KG1 (cell line): ENCODE data around the gene KLF16.
A peak's percentile ranks its signal among the peaks of the same experiment; 100 is the strongest.
"Not testable (repeated sequence)": the region's sequence is repeated elsewhere in the genome, so short reads cannot be mapped to it uniquely, and the experiment has no call there.

Source experiments
- DNase-seq: peaks from one replicate; lab custom pipeline; 2025; lab: John Stamatoyannopoulos, UW

The KLF16 gene

DNA sequence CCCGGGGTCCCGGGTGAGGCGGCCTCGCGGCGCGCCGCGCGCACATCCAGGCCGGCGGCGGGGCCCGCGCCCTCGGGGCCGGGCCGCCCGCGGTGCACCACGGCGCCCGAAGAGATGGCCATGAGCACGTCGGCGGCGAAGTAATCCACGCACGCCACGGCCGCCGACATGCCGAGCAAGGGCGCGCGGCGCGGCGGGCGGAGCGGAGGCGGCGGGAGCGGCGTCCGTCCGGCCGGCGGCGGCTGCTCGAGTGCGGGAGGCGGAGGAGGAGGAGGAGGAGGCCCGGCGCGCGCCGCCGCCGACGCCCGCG lies at the start of gene KLF16:
Gene KLF16, minus strand, starts transcription at position 252 of the 310 bp plus-strand sequence. Its CDS starts 82 bp downstream, at position 170.
- DNase-seq, result no peak

DNA sequence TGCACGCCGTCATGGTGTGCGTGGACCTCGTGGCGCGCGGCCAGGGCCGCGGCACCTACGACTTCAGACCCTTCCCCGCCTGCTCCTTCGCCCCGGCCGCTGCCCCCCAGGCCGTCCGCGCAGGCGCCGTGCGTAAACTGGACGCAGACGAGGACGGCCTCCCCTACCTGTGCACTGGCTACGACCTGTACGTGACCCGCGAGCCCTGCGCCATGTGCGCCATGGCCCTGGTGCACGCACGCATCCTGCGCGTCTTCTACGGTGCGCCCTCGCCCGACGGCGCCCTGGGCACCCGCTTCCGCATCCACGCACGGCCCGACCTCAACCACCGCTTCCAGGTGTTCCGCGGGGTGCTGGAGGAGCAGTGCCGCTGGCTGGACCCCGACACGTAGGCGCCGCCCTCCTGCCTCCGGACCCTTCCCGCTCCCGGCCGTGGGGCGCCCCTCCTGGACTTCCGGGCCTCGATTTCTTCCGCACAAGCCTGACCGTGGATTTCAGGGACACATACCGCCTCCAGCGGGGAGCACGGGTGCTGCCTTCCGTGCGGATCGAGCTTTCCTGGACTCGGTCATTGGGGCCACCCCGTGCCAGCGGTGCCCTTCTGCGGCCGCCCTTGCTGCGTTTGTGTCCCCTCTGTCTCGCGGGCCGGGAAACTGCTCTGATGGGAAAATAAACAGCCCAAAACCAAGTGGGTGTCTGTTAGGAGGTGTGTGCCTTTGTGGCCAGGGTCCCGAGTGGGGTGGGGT lies 49.6 kb upstream of the KLF16 start:
- DNase-seq, result no peak

DNA sequence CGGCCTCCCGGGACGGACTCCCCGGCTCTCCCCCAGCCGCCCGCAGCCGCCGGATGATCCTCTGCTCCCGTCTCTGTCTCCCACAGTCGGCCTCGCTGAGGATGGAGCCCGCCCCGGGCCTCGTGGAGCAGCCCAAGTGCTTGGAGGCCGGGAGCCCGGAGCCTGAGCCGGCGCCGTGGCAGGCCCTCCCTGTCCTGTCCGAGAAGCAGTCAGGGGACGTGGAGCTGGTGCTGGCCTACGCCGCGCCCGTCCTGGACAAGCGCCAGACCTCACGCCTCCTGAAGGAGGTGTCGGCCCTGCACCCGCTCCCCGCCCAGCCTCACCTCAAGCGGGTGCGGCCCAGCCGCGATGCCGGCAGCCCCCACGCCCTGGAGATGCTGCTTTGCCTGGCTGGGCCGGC lies 48.6 kb upstream of the KLF16 start:
- no peak for DNase-seq

DNA sequence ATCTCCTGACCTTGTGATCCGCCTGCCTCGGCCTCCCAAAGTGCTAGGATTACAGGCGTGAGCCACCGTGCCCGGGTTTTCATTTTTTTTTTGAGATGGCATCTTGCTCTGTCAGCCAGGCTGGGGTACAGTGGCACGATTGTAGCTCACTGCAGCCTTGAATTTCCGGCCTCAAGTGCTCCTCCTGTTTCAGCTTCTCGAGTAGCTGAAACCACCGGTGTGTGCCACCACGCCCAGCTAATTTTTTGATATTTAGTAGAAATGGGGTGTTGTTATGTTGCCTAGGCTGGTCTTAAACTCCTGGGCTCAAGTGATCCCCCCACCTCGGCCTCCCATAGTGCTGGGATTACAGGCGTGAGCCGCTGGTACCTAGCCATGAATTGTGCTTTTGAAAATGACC lies 47.7 kb upstream of the KLF16 start:
- DNase-seq, result no peak

DNA sequence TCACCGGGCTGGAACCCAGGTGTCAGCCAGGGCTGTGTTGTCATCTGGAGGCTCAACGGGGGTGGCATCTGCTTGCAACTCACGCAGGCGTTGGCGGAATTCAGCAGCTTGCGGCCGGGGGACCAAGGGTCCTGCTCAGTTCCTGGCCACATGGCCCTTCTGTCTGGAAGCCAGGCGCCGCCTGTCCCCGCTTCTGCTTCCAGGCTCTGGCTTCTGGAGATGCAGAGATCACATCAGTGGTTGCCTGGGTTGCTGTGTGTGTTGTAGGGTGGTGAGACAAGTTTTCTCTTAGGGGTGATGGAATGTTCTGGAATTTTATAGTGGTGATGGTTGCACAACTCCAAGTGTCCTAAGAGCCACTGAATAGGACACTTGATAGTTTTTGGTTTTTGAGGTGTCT lies 46.8 kb upstream of the KLF16 start:
- no peak for DNase-seq

DNA sequence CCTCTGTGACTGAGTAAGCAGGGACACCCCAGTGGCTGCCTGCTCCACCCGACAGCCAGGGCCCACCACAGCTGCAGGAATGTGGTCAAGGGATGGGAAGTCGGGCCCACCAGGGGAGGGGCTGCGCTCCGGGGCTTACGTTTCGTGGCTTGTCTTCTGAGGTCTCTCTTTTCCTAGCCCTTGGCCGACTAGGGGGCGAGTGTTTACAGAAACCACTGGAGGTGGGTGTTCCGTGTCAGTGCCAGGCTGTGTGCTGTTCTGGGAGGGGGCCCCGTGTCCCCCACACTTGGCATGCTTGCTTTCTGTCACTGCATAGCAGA lies 46.3 kb upstream of the KLF16 start:
- DNase-seq, result no peak

DNA sequence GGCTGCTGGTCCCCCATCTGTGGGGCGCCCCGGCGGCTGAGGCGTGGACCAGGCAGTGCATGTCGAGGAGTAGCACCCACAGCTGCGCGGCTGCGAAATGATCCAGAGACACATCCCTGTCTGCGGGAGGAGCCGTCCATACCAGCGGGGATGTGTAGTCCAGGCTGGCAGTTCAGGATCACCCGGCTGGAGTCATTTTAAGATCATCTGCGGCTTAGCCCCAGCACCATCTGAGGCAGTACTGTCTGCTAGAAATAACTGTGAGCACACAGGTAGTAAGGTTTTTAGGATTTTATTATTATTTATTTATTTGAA lies 44.9 kb upstream of the KLF16 start:
- DNase-seq, result no peak

DNA sequence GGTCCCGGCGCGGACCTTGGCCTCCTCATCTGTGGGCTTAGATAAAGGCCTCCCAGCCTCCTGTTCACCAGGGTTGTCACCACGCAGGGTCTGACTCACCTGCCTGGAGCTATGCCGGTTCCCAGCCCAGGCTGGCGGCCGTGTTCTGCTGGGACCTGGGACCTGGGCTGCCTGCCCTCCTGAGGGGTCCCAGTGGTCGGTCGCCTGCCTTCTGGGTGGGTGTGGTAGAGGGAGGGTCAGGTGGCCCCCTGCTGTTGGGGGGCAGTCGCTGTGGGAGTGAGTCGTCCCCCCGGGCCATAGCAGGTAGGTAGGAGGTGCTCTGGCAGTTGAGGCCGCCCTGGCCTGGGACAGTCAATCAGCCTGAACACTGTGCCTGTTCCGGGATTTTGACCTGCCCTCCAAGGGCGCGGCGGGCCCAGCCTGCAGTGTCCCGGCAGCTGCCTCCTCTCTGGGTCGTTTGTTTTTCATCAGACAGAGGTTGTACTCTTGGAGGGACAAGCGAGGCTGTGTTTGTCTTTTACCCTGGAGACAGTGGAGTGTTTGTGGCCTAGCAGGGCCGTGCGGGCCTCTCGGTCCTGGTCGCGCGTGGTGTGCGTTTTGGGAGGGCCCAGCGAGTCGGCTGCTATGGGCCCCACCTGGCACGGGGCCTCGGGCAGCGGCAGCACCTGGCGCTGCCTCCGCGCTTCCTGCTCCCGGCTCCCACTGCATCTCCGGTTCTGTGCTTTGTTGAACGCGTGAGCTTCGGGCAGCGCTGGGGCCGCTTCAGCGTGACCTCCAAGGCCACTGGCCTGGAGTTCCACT lies 44.4 kb upstream of the KLF16 start:
- DNase-seq, result no peak

DNA sequence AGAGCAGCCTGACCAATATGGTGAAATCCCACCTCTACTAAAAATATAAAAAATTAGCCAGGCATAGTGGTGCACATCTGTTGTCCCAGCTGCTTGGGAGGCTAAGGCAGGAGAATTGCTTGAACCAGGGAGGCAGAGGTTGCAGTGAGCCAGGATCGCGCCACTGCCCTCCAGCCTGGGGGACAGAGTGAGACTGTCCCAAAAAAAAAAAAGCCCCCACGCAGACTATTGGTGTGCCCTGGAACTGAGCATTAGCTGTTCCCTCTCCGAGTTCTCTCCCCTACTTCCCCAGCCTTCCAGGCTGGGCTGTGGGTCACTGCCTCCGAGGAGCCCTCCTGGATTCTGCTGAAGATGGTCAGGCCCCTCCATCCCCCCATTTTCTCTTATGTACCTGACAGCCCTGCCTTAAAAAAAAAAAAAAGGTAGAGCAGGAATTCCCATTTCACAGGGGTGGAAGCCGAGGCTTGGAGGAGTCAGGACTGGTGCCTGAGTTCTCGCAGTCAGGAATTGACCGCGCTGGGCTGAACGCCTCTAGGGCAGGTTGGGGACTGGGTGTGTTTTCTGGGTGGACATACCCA lies 43.7 kb upstream of the KLF16 start:
- no peak for DNase-seq

DNA sequence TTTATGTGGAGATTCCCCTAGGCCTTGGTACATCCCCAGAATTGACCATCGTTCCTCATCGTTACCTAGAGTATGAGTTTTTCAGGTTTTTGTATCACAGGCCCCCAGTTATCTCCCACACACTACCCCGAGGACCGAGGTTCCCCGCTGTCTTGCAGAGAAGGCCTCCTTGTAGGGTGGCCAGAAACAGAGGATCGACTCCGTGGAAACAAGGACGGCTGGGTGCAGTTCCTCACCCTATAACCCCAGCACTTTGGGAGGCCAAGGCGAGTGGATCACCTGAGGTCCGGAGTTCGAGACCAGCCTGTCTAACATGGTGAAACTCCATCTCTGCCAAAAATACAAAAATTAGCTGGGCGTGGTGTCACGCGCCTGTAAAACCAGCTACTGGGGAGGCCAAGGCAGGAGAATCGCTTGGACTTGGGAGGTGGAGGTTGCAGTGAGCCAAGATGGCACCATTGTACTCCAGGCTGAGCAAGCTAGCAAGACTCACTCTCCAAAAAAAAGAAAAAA lies 42.5 kb upstream of the KLF16 start:
- DNase-seq, result no peak

DNA sequence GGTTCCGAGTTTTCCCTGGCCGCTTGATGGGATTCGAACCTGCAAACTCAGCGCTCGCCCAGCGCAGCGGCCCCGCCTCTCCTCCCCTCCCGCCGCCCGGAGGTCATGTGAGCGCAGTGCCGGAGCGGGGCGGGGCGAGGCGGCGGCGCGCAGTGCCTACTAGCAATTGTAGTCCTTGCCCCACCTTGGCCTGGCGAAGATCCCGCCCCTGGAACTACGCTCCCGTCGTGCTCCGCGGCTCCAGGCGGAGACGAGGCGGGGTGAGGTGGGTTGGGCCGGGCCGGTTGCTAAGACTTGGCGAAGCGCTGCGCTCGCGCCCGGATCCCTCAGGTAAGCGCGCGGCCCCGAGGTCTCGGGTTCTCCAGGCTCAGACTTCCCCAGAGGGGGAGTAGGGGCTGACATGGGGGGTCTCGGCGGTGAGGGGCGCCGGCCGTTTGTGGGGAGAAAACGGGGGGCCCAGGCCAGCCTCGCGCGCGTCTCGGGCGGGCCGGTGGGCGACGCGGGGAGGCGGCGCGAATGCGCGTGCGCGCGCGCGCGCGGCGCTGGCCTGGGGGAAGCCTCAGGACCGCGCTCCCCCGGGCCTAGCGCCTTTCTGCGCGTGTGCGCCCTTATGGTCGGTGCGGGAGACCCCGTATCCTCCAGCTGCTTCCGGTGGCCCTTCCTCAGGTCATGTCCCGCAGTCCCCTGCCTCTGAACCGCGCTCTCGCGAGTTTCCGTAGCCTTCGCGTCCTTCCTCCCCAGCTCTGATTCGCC lies 41.9 kb upstream of the KLF16 start, which contains the start of the genes ADAT3 and SCAMP4:
Gene ADAT3, plus strand, starts transcription at position 290 of the 753 bp plus-strand sequence. CDS start 6,649 bp downstream, outside the sequence.
Gene SCAMP4, plus strand, starts transcription at position 290 of the 753 bp plus-strand sequence. CDS start 9,621 bp downstream, outside the sequence.
- peak; percentile 94 for DNase-seq

DNA sequence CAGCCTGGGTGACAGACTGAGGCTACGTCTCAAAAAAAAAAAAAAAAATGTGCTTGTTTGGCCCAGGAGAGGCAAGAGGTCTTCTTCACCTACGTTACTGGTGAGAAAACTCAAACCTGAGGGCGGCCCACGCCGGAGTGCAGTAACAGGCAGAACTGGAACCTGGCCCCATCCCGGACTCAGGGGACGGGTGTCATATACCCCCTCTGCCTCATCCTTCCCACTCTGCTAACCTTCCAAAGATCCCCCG lies 41.4 kb upstream of the KLF16 start:
- DNase-seq, result no peak

DNA sequence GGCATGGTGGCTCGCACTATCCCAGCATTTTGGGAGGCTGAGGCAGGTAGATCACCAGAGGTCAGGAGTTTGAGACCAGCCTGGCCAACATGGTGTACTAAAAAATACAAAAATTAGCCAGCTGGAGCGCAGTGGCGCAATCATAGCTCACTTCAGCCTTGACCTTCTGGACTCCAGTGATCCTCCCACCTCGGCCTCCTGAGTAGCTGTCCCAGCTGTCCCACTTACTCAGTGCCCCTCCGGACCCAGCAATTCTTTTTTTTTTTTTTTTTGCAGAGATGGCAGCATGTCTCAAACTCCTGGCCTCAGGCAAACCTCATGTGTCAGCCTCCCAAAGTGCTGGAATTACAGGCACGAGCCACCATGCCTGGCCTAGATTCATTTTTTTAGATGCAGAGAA lies 39.5 kb upstream of the KLF16 start:
- DNase-seq, result no peak

DNA sequence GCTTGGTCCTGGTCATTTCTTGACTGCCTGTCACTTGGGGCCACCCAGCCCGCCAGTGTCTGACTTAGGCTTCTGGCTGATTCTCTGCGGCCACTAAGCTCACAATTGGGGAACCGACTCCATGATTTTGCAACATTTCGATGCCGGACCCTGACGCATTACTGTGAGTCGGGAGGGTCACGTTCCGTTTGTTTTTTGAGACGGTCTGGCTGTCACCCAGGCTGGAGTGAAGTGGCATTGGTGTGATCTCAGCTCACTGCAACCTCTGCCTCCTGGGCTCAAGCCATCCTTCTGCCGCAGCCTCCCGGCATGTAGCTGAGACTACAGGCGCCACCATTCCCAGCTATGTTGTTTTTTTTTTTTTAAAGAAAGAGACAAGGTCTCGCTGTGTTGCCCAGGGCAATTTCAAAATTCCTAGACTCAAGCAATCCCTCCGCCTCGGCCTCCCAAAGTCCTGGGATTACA lies 38.6 kb upstream of the KLF16 start:
- no peak for DNase-seq

DNA sequence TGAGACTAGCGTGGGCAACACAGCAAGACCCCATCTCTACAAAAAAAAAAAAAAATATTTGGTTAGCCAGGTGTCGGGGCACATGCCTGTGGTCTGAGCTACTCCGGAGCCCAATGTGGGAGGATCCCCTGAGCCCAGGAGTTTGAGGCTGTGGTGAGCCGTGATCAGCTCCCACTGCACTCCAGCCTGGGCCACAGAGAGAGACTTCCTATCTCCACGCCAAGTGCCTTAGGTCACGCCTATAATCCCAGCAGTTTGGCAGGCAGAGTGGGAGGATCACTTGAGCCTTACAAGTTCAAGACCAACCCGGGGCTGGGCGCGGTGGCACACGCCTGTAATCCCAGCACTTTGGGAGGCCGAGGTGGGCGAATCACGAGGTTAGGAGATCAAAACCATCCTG lies 33.1 kb upstream of the KLF16 start:
- DNase-seq, result no peak

DNA sequence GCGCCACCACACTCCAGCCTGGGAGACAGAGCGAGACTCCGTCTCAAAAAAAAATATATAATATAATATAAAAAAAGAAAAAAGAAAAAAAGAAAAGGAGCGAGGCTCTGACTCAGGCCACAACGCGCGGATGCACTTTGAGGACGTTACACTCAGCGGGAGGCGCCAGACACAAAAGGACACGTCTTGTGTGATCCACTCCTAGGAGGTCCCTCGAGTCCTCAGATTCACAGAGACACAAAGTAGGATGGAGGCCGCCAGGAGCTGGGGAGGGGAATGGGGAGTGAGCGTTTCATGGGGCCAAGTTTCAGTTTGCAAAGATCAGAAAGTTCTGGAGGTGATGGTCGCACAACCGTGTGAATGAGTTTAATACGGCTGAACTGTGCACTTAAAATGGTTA lies 30.4 kb upstream of the KLF16 start:
- no peak for DNase-seq

DNA sequence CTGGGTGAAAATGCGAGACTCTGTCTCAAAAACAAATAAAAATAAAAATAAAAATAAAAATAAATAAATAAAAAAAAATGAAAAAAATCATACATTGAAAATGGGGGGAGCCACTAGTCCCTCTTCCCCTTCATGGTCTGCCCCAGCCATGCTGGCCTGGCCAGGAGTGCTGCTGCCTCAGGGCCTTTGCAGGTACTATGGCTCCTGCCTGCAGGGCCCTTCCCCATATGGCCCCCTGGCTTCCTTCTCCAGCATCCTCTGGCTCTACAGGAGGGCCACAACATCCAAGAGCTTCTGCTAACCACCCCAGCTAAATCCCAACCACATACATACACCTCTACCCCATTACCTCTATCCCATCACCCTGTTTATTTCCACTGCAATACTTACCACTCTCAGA lies 26.5 kb upstream of the KLF16 start:
- no peak for DNase-seq

DNA sequence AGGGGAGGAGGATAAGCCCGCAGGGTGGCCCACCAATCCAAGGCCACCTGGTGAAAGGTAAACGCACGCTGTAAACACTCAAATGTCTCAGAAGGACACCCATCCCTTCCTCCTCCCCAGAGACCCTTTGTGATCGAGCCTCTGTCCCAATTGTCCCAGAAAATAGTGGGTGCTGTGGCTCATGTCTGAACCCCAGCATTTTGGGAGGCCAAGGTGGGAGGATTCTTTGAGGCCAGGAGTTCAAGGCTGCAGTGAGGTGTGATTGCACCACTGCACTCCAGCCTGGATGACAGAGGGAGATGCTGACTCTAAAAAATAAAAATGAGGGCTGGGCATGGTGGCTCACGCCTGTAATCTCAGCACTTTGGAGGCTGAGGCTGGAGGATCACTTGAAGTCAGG lies 25.0 kb upstream of the KLF16 start:
- DNase-seq, result no peak

DNA sequence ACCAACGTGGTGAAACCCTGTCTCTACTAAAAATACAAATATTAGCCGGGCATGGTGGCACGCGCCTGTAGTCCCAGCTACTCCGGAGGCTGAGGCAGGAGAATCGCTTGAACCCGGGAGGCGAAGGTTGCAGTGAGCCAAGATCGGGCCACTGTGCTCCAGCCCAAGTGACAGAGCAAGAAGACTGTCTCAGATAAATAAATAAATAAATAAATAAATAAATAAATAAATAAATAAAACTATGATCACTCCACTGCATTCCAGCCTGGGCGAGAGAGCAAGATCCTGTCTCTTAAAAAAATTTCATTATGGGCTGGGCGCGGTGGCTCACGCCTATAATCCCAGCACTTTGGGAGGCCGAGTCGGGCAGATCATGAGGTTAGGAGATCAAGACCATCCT lies 23.0 kb upstream of the KLF16 start:
- not testable (repeated sequence) for DNase-seq

DNA sequence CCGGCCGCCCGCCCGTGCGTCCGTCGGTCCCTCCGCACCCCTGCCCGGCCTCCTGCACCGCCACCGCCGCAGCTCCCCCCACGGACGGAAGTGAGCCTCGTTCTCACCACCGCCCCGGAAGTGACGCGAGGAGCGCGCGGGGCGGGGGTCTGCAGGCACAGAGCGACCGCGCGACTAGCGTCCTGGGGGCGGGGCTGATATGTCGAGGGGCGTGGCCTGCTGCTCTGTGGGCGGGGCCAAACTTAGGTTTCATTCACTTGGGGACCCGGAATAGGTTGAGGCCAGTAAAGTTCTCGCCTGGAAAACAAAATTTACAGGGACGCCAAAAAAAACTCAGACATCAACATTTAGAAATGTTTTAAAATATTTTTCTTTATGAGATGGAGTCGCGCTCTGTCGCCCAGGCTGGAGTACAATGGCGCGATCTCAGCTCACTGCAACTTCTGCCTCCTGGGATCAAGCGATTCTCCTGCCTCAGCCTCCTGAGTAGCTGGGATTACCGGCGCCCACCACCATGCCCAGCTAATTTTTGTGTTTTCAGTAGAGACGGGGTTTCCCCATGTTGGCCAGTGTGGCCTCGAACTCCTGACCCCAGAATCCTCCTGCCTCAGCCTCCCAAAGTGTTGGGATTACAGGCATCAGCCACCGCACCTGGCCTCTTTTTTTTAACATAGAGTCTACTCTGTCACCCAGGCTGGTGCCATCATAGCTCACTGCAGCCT lies 22.2 kb upstream of the KLF16 start, which contains the start of gene ABHD17A:
Gene ABHD17A, minus strand, starts transcription at position 99 of the 722 bp plus-strand sequence. CDS start 3,930 bp downstream, outside the sequence.
- peak; percentile 86 for DNase-seq

DNA sequence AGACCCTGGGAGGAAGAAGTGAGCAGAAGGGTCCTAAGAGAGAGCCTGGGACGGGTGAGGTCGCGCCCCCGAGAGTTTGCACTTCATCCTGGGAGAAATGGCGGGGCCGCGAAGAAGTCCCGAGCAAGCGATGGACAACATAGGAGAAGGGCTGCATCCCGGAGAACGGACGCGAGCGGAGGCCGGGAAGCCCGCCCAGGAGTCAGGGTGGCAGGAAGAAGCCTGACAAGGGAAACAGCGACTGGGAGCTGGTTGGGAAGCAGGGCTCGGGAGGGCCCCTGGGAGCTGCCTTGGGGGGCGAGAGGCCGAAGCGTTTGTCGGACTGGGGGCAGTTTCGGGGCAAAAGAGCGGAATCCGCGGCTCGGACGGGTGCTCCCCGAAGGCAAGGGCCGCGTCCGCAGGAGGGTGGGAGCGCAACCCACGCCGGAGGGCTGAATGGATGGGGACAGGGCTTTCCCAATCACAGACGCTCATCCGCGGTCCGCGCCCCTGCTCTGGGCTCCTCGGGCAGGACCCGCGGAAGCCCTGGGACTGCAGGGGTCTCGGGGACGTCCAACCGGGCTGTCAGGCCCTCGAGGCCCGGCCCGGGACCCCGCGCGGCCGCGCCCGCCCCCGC lies 21.4 kb upstream of the KLF16 start:
- no peak for DNase-seq
